Measurements from ENCODE around the gene SPATS2L.

The SPATS2L gene

GRCh38 chr2:200444530-200444929, 138.0 kb downstream of the SPATS2L start:
- DNase-seq = no peak
- H3K4me1 ChIP-seq = no peaks in the 10 kb centered on the region
- H3K27me3 ChIP-seq = no peaks in the 10 kb centered on the region
- no peaks in the 10 kb centered on the region for H3K9me3 ChIP-seq
- intact Hi-C loops (cut with DNase I; ENCODE audit: low total_unique reads) = no loop called here
- H3K27ac ChIP-seq = no peak overlapping the region
- H3K36me3 ChIP-seq = peaks cover 13 to 35% (median 23%) of the 10 kb centered on the region in 3 donors
- no peak for TF ChIP-seq CTCF (IDR thresholded peaks at IDR 0.05)
- H3K4me3 ChIP-seq = no peak overlapping the region

GRCh38 chr2:200445284-200445683, 138.8 kb downstream of the SPATS2L start:
- Histone ChIP-seq H3K27me3 (no peaks in the 10 kb centered on the region), H3K27ac (no peak overlapping the region), H3K4me3 (no peak overlapping the region), H3K4me1 (no peaks in the 10 kb centered on the region), H3K36me3 (peaks cover 13 to 33% (median 23%) of the 10 kb centered on the region in 3 donors), H3K9me3 (no peaks in the 10 kb centered on the region)
- intact Hi-C loops (cut with DNase I; ENCODE audit: low total_unique reads) = no loop called here
- TF ChIP-seq CTCF (IDR thresholded peaks at IDR 0.05) = no peak
- no peak for DNase-seq

GRCh38 chr2:200446612-200447011, 140.1 kb downstream of the SPATS2L start:
- intact Hi-C loops (cut with DNase I; ENCODE audit: low total_unique reads) = no loop called here
- H3K27me3 ChIP-seq = no peaks in the 10 kb centered on the region
- no peak for TF ChIP-seq CTCF (IDR thresholded peaks at IDR 0.05)
- no peaks in the 10 kb centered on the region for H3K9me3 ChIP-seq
- no peak for DNase-seq
- no peak overlapping the region for H3K4me3 ChIP-seq
- H3K27ac ChIP-seq = no peak overlapping the region
- no peaks in the 10 kb centered on the region for H3K4me1 ChIP-seq
- H3K36me3 ChIP-seq = peaks cover 8 to 33% (median 16%) of the 10 kb centered on the region in 3 donors

- intact Hi-C loops (cut with DNase I; ENCODE audit: low total_unique reads) = no loop called here
- no peak overlapping the region for H3K27ac ChIP-seq
- no peaks in the 10 kb centered on the region for H3K4me1 ChIP-seq
- peaks cover 5 to 29% (median 10%) of the 10 kb centered on the region in 3 donors for H3K36me3 ChIP-seq
- DNase-seq = no peak
- no peaks in the 10 kb centered on the region for H3K27me3 ChIP-seq
- no peaks in the 10 kb centered on the region for H3K9me3 ChIP-seq
- no peak overlapping the region for H3K4me3 ChIP-seq
- TF ChIP-seq CTCF (IDR thresholded peaks at IDR 0.05) = no peak
Measured at GRCh38 chr2:200447139-200447855, 140.8 kb downstream of the SPATS2L start.

- H3K9me3 ChIP-seq = no peaks in the 10 kb centered on the region
- H3K27me3 ChIP-seq = no peaks in the 10 kb centered on the region
- H3K27ac ChIP-seq = no peak overlapping the region
- H3K36me3 ChIP-seq = peaks cover 4 to 25% (median 8%) of the 10 kb centered on the region in 3 donors
- DNase-seq = no peak
- TF ChIP-seq CTCF (IDR thresholded peaks at IDR 0.05) = no peak
- intact Hi-C loops (cut with DNase I; ENCODE audit: low total_unique reads) = no loop called here
- H3K4me3 ChIP-seq = no peak overlapping the region
- no peaks in the 10 kb centered on the region for H3K4me1 ChIP-seq
Measured at GRCh38 chr2:200448455-200448854, 142.0 kb downstream of the SPATS2L start.

Data from tibial artery (tissue), 4 donors.